ENCODE data around the gene MAP3K20. TPM values are rescaled to one million over a fixed set of nuclear protein-coding genes. Genes with fewer than 3 reads are reported as not detected.

Gene MAP3K20
- polyA plus RNA-seq, 3 donors = 21.4 to 25.4 (median 22.9) TPM

DNA sequence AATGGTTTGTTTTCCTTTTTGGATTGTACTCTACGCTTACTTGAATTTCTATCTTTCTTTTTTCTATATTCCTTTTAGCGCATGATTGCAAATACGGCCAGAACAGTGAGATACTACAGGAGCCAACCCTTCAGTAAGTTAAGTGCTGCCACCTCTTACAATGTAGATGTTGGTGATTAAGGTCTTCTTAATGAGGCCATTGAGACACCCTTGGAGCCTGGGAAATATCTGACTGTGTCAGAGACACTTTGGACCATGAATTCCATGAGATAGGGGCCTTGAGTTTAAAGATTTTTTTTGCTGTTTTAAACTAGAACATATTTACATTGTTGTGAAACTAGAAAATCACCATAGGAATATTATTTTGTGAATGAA is 27.1 kb upstream of the MAP3K20 start:
- DNase-seq = no peak

DNA sequence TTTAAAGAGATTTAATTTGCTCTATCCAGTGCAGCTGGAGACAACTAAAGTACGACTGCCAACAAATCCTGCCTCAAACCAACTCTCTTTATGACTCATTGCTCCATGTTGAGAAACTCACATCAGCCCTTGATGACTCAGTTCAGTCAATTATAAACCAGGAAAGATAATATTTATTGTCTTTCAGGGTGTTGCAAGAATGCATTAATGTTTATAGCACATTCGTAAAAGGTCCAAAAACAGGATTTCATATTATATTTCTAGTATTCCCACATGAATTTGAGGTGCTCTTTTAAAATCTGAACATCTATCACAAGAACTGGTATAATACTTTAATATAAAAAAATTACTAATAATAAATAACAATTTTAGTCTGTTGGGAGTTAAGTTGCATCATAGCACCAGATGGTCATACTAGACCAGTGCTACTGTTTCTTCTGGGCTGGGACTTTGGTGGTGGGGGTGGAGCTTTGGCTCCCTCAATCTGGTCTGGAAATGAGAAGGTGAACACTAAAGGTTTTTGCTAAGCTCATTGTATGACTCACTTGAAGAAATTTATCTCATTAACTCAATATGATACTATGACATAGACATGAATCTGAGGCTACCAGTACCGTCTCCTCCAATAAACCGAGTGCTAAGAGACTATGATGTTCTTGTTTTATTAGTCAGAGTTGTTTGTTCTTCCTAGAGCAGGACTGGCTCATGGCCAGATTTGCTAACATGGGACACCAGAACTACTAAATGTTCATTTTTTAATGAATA is 26.6 kb upstream of the MAP3K20 start:
- no peak for DNase-seq

DNA sequence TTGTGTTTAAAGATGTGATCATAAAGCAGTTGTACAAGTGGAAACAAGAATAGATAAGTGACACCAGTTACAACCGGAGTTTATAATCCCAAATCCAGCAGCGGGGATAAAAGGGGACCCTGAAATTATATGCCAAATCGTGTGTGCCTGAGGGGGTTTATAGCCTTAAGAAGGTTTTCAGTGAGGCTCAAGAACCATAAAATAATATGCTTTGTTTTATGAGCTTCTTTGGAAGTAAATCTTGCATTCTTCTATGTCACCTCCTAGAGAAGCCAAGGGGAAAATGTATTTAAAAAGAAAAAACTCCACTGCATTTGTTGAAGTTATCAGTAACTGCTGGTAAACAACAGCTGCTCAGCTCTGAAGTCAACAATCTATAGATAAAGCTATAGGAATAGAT is 25.8 kb upstream of the MAP3K20 start:
- DNase-seq = no peak

DNA sequence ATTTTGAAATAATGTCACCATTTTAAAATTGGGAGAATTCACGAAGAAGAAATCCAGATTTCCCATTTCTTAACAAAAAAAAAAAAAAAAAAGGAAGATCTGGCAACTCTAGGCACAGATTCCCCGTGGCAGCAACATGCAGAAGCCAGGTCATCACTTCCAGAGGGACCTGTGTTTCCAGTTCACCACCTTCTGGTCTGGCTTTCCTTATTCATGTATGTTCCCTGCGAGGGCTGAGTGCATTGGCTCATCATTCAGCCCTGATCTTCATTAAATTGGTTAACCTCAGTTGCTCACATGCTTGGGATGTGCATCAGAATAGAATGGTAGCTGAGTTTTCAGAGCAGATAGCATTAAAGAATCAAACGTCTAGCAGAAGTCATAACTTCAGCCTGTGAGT is 25.0 kb upstream of the MAP3K20 start:
- no peak for DNase-seq

DNA sequence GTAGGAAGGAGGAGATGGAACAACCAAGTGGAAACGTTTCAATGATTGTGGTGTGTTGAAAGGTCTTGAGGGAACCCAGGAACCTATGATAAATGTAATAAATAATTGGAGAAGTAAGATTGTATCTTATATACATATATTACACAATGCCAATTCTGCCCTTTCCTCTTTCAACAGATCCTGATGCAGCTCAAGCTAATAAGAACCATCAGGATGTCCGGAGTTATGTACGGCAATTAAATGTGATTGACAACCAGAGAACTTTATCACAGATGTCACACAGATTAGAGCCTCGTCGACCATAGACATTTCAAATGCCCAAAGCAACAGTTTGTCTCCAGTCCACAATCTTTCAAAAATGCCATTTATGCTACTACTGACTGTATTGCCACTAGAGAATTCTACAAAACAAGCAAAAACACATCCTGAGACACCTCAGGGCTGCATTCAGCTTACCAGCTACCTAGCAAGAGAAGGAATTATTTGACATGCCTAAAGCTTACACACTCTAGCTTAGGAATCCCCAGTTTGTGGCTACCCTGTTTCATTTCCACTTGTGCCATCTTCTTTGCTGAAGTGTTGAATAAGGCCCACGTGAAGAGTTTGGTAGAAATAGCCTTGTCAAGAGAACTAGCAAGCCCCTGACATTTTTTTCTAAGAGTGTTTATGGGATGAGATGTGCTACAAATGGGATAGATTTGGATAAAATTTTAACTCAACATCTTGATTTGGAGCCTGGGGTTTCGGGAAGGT is 24.0 kb upstream of the MAP3K20 start:
- DNase-seq = no peak

DNA sequence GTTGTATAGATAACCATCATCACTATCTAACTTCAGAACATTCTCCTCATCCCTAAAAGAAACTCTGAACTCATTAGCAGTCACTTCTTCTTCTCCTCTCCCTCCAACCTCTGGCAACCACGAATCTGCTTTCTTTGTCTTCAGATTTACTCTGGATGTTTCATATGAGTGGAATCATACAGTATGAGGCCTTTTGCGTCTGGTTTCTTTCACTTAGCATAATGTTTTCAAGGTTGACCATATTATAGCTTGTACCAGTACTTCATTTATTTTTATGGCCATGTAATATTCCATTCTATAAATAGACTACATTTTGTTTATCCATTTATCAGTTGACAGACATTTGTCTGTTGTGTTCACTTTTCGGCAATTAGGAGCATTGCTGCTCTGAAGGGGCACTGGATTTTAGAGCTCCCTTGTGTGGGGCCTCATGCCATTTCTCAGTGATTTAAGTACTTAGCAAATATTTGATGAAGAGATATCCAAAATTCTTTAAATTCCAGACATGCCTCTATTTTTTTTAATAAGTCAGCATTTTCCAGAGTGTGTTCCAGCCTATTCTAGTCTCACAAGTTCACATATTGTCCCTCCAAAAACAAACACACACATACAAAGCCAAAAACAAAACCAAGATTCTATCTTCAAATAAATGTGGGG is 22.5 kb upstream of the MAP3K20 start:
- DNase-seq = no peak

DNA sequence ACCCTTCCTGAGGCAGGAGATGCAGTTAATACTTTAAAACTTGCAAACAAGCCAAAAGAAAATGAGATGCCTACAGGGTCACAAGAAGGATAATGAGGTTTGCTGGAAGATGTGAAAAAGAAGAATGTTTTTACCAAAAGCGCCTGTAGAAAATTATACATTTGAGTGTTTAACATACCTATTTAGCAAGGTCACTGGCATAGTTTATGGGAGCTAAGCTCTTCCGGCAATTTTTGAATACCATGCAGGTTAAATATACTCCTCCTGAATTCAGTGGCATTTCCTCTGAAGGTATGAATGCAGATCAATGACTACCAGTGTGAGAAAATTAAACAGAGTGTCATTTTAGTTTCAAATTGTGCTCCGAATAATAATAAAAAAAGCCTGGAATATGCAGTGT is 21.2 kb upstream of the MAP3K20 start:
- DNase-seq = no peak

GRCh38 chr2:173056705-173057364 is 18.8 kb upstream of the MAP3K20 start:
- DNase-seq = no peak

DNA sequence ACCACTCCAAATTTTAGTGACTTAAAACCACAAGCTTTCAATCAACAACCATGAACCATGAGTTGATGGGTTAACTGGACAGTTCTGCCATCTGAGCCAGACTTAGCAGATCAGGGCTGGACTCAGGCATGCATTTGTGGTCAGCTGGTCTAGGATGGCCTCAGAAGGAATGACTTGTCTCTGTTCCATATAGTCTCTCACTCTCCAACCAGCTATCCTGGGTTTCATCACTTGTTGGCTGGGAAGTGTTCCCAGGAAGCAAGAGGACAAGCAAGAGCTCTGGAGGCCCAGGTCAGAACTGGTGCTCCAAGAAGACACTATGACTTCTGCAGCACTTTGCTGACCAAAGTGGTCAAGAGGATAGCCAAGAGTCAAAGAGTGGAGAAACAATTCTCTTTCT is 17.5 kb upstream of the MAP3K20 start:
- DNase-seq = no peak

DNA sequence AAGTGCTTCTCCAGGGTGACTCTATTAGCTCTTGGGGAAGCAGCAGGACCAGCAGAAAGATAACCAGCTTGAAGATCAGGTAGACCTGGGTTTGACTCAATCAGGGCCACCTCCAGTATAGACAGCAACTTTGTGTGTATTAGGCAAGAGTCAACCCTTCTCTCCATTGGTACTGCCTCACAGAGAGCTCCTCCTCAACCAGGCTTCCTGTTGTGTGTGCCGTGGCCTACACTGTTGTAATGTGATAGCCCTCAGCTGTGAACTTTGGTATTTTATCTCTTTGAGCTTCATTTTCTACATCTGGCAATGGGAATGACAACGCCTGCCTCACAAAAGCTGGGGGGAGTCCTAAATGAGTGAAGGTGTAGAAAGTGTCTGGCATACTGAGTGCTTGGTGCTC is 17.0 kb upstream of the MAP3K20 start:
- no peak for DNase-seq

- no peak for DNase-seq
Measured at GRCh38 chr2:173059292-173059691, 16.4 kb upstream of the MAP3K20 start.

DNA sequence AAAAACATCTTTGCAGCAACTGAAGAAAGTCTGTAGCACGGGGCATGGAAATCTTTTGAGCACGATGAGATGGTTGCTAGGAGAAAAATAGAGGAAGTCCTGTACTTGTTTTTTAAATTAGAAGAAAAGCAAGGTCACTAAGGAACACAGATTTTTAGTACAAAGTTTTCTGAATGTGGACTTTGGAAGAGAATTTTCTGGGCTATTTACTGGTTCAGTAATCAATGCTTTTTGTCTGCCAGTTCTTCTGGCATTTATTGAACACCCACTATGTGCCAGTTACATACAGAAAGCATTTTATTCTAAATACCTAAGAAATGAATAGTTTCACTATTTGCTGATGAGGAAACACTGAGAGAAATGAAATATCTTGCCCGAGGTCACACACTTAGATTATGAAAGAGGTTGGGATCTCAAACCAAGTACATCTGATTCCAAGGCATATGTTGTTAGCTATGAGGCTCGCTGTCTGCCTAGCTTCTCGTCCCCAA is 15.6 kb upstream of the MAP3K20 start:
- DNase-seq = no peak

- DNase-seq = no peak
Measured at GRCh38 chr2:173062801-173063200, 12.8 kb upstream of the MAP3K20 start.

DNA sequence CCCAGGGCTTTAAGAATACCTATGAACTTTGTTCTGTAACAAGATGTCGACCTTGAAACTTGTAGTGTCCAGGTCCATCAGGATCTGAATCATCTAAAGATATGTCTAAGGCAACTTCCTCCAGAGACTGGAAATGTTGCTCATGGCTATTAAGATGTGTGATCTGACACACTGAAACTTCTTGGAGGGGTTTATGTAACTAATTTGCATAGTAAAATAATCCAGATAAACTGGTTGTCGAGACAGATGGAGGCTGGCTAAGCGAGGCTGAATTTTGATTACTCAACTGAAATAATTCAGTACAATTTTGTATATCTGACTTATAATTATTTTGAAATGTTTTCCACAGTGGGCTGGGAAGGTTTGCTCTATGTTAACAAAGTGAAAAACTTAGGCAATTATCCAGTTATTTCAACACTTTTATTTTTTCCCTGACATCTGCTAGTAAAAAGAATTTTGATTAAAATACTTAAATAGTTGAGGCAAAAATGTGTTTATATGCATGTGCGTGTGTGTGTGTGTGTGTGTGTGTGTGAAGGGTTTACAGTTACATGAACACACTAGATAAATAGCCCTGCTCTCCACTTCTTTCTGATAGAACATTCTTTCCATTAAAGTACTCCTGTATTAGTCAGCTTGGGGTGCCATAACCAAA is 11.4 kb upstream of the MAP3K20 start:
- no peak for DNase-seq

- DNase-seq = no peak
Measured at GRCh38 chr2:173066887-173067676, 8.6 kb upstream of the MAP3K20 start.

DNA sequence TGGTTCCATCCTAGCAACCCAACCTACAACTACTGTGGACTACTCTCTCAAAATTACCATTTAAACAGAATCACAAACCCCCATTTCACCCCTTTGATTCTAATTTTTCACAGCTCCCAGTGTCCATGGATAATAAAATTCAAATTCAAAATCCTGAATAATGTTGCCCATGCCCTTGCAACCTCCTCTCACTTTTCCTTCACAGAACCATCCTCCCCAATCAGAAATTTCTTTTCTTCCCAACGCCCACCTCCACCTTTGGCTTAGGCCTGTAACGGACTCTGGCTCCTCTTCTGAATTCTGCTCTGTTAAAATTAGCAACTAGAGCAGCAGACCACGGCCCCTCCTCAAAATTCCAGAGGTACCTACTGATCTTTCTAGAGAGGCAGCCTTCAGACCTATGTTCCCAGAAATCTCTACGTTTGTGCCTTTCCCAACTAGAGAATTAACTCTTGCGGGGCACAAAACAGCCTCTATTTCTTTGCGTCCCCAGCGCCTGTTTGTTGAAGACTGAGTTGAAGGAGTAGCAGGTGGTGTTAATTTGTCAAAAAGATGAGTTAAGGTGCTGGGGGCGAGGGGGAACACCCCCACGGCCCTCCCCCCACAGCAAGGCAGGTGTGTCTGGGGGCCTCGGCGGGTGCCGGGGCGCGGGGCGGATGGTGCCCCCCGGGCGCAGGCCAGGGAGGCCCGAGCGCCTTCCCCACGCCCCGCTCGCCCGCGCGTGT is 428 bp upstream of the MAP3K20 start:
- DNase-seq = peak; percentile 17

DNA sequence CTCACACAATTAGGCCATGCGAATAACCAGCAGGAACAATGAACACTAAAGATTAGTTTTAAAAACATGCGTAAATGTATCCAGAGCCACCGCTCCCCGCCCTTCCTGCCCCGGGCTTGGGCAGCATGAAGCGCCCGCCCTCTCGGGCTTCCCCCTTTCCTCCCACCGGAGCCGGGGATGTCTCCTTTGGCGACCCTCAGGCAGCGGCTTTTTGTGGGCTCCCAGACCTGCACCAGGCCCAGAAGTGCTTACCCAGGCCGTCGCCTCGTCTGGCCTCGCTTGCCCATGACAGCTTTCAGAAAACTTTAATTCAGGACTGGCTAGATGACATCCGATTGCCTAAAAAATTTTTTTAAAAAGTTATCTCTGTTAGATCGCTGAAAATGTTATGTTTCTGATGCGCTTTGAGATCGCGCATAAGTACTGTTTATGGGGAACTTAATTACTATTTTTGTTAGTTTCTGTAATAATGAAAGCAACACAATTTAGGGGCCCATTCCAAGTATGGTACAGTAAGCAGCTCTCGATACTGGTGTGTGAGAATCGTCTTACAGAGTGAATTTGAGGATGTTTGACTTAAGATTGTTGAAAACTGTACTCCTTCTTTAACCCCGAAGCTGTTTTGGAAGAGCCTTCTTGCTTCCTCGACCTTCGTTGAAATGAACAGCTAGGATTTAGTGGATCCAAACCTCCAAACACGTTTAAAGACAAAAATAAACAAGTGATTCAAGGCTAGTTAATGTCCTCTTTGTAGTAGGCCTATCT is 1.1 kb downstream of the MAP3K20 start:
- DNase-seq = peak; percentile 54

DNA sequence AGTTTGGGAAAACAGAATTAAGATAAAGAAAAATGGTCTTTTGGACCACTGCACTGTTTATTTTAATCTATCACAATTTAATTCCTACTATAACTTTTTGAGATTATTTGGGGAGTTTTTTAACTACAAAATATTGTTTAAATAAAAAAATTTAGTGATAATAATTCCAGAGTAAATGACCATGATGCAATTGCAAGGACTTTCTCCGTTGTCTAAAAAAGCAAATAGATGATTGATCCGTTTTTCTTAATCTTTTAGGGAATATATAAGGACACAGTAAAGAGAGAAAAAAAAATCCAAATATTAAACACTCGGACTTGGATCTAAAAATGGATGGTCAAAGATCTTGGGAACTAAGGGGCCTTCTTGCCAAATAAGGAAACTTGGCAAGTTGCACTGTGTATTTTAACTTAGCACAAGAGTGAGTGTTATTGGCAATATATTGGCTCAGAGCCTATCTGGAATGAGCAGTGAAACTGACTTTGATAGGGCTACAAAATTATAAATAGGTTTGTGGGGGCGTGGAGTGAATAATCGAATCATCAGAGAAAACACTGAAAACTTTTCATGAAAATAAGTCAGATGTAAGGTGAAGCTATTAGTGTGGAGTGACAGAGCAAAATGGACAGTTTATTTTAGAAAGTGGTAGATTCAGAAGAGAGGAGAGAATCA is 2.0 kb downstream of the MAP3K20 start:
- DNase-seq = no peak

DNA sequence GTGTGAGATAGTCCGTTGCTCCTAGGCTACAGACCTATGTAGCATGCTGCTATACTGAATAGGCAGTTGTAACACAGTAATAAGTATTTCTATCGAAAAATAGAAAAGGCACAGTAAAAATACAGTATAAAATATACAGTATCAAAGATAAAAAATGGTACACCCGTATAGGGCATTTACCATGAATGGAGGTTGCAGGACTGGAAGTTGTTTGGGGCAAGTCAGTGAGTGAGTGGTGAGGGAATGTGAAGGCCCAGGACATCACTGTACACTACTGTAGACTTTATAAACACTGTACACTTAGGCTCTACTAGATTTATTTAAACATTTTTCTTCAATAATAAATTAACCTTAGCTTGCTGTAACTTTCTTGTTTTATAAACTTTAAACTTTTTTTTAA is 3.5 kb downstream of the MAP3K20 start:
- DNase-seq = no peak
